Heart right ventricle (tissue), 16 donors: ENCODE measurements around the gene SORL1. TPM values are rescaled to one million over a fixed set of nuclear protein-coding genes. Genes with fewer than 3 reads are reported as not detected.

ENCODE experiments used
- ATAC-seq, 8 donors: fragments of 200-7000 bp; cut with Tn5 transposase; one replicate each; pipeline ENCODE4 v1.9.1; 2020; ENCODE audit warnings: mild to moderate bottlenecking in 8 of 8, moderate library complexity in 8 of 8, moderate number of reproducible peaks in 1 of 8
- DNase-seq, 2 donors: peaks; one replicate each; pipeline ENCODE4 v3.0.0-alpha.2; 2020
- H3K27ac ChIP-seq, 10 donors: fragments of 200-600 bp; sonication (generic) in 2 of 10; one replicate each; pipeline versions ENCODE4 v1.5.0 to v1.8.0; 2020 to 2022; ENCODE audit warnings: mild to moderate bottlenecking in 3 of 10
- H3K27me3 ChIP-seq, 7 donors: fragments of 200-600 bp; one replicate each; pipeline ENCODE4 v1.8.0; 2021 to 2022; ENCODE audit warnings: mild to moderate bottlenecking in 2 of 7
- H3K36me3 ChIP-seq, 9 donors: fragments of 200-600 bp; sonication (generic) in 1 of 9; one replicate each; pipeline versions ENCODE4 v1.5.0 to v1.8.0; 2020 to 2022; ENCODE audit warnings: mild to moderate bottlenecking in 2 of 9
- H3K4me1 ChIP-seq, 9 donors: fragments of 200-600 bp; sonication (generic) in 1 of 9; one replicate each; pipeline versions ENCODE4 v1.5.0 to v1.8.0; 2020 to 2022; ENCODE audit warnings: mild to moderate bottlenecking in 4 of 9
- H3K4me3 ChIP-seq, 10 donors: fragments of 200-600 bp; sonication (generic) in 2 of 10; one replicate each; pipeline versions ENCODE4 v1.5.0 to v1.8.0; 2020 to 2022; ENCODE audit warnings: mild to moderate bottlenecking in 7 of 10, moderate library complexity in 2 of 10
- H3K9me3 ChIP-seq, 11 donors: fragments of 200-600 bp in 10 of 11; sonication (generic) in 2 of 11; one replicate each; pipeline versions ENCODE4 v1.5.0 to v1.8.0; 2013 to 2022; ENCODE audit warnings: mild to moderate bottlenecking in 2 of 11, control low read depth in 1 of 11, moderate library complexity in 1 of 11
- WGBS, 2 donors: extraction: QIAGEN DNeasy Blood & Tissue Kit; methylation state at CpG; one replicate each; pipeline ENCODE4 v1.1.7; 2013; ENCODE audit warnings: inconsistent platforms in 1 of 2; 5-methylcytosine and 5-hydroxymethylcytosine counted together
- intact Hi-C, 10 donors: fragments of 100-400 bp; cut with DNase I; formaldehyde crosslinking; loops; one replicate each; pipeline versions ENCODE4 v1.11.1 to v1.14.2; 2022
- polyA plus RNA-seq, 2 donors: library from polyadenylated mRNA; stranded (reverse); fragments of 200-250 nt; gene quantifications; one replicate each; pipeline ENCODE4 v1.2.3, GENCODE V29; 2013
- total RNA-seq, 10 donors: library from RNA; stranded (reverse); fragmentation: NEBNext Ultra II Directional in 3 of 10; extraction: Animal tissue kit (Norgen Biotek cat#: 25700) in 3 of 10; gene quantifications; one replicate each; pipeline versions ENCODE4 v1.2.1 to v1.2.4, GENCODE V29; 2021 to 2023
- TF ChIP-seq, protein P1 (sequence below), 9 donors: fragments of 200-600 bp; sonication (generic) in 2 of 9; IDR thresholded peaks; one replicate each; pipeline versions ENCODE4 v1.5.0 to v1.8.0; 2021 to 2022; ENCODE audit warnings: antibody characterized with exemption in 9 of 9, mild to moderate bottlenecking in 5 of 9, moderate library complexity in 1 of 9
- donor health status: Arrhythmogenic right ventricular cardiomyopathy.
- donor health status: ischemic (EF 13 %, LVEDD 7.1; RV severe dilation, severe dysfunction).
- donor health status: healthy with polysubstance abuse.
- donor health status: DM: no; HTN: yes; CAD: no.
- donor health status: DM: no; HTN: no; CAD: no.
- donor health status: ischemic (EF 25% LVEDD 6.9; RV normal size, moderate dysfunction).
- donor health status: ischemic (EF 25% LVEDD 5.7; RV mildly dilated, moderate dysfunction).
- donor health status: healthy.
- donor health status: DM: yes; HTN: yes; CAD: no.
- donor health status: Ischemic cardiomyopathy.
- donor health status: ischemic (EF 35%, LVEDD 5.7; RV mildly dilated, moderate dysfunction).
- donor health status: nonischemic (EF 11% LVEDD 7.7; RV severe dilation, severe dysfunction).
- donor health status: DM: yes; HTN: yes; CAD: no.
- donor health status: PGD.
- donor health status: ischemic (EF 29% LVEDD 5.4; RV normal size, mild dysfunction).
- donor health status: nonischemic (EF 23%, LVEDD 6.1; RV moderate dilation, normal function).

The SORL1 gene
- total and polyA plus RNA-seq, 12 donors, result 0.26 to 15.1 (median 8.7) TPM

DNA sequence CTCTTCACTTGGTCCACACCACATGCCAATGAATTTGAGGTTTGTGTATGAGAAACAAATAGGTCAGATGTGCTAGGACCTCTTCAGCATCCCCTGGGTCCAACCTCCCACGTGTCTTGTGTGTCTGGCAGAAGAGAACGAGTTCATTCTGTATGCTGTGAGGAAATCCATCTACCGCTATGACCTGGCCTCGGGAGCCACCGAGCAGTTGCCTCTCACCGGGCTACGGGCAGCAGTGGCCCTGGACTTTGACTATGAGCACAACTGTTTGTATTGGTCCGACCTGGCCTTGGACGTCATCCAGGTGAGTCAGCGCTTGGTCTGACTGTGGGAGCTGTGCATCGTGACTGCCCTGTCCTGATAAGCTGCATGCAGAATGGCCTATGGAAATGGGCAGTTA is 101.7 kb downstream of the SORL1 start:
- peaks cover 0 to 79% (median 0%) of the 10 kb centered on the region in 9 donors for H3K36me3 ChIP-seq
- 72 to 81% methylated on average over 11 of the region's 11 CpGs for WGBS, 2 donors
- no peak overlapping the region for H3K4me3 ChIP-seq
- TF ChIP-seq, protein P1, sequence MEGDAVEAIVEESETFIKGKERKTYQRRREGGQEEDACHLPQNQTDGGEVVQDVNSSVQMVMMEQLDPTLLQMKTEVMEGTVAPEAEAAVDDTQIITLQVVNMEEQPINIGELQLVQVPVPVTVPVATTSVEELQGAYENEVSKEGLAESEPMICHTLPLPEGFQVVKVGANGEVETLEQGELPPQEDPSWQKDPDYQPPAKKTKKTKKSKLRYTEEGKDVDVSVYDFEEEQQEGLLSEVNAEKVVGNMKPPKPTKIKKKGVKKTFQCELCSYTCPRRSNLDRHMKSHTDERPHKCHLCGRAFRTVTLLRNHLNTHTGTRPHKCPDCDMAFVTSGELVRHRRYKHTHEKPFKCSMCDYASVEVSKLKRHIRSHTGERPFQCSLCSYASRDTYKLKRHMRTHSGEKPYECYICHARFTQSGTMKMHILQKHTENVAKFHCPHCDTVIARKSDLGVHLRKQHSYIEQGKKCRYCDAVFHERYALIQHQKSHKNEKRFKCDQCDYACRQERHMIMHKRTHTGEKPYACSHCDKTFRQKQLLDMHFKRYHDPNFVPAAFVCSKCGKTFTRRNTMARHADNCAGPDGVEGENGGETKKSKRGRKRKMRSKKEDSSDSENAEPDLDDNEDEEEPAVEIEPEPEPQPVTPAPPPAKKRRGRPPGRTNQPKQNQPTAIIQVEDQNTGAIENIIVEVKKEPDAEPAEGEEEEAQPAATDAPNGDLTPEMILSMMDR (IDR thresholded peaks at IDR 0.05), result no peak
- peak in 1 of 8 donors; percentile 10 for ATAC-seq
- H3K27me3 ChIP-seq, result no peaks in the 10 kb centered on the region
- H3K9me3 ChIP-seq, result no peaks in the 10 kb centered on the region
- H3K4me1 ChIP-seq, result no peaks in the 10 kb centered on the region
- intact Hi-C loops, result loop anchor here in 1 of 10 donors (2.0 kb wide), 1 partner anchor 13 kb away; no protein-coding TSS in a partner anchor
- no peak overlapping the region for H3K27ac ChIP-seq
- no peak for DNase-seq

- WGBS, 2 donors, result 92 to 93% methylated on average over 2 of the region's 2 CpGs
- intact Hi-C loops, result no loop called here
- peaks cover 0 to 86% (median 0%) of the 10 kb centered on the region in 9 donors for H3K36me3 ChIP-seq
- TF ChIP-seq, protein P1 (IDR thresholded peaks at IDR 0.05), result no peak
- H3K4me1 ChIP-seq, result no peaks in the 10 kb centered on the region
- H3K27ac ChIP-seq, result no peak overlapping the region
- H3K4me3 ChIP-seq, result no peak overlapping the region
- no peaks in the 10 kb centered on the region for H3K9me3 ChIP-seq
- no peak for ATAC-seq
- no peak for DNase-seq
- no peaks in the 10 kb centered on the region for H3K27me3 ChIP-seq
Observed at GRCh38 chr11:121554552-121554951, 102.4 kb downstream of the SORL1 start.

DNA sequence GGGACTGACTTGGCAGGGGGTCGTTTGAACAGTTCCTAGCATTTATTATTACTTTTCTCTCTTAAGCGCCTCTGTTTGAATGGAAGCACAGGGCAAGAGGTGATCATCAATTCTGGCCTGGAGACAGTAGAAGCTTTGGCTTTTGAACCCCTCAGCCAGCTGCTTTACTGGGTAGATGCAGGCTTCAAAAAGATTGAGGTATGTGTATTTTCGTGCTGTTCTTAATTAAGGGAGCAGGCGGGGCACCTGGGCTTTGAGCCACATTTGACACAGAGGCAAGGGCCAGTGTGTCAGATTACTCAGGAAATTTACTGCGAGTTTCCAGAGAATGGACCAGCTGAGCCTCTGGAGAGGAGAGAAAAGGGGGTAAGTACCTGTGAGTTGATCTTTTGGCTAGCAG is 103.0 kb downstream of the SORL1 start:
- WGBS, 2 donors, result 51 to 64% methylated on average over 5 of the region's 5 CpGs
- peaks cover 0 to 89% (median 0%) of the 10 kb centered on the region in 9 donors for H3K36me3 ChIP-seq

DNA sequence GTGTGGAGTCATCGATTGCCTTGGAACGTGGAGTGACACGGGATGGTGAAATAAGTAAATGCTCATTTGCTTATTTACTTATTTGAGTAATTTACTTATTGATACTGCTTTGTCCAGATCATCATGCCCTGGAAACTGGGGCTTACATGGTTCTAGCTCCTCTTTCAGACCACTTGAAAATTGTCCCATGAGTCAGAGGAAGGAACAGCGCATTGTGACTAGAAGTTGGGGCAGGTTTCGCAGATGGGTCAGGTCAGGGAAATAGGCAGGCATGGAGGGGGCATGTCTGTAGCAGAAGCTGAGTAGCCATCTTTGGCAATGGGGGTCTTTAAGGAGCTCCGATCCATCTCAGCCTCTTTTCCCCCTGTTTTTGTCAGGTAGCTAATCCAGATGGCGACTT is 104.8 kb downstream of the SORL1 start:
- TF ChIP-seq, protein P1 (IDR thresholded peaks at IDR 0.05), result no peak
- no peak overlapping the region for H3K4me3 ChIP-seq
- H3K4me1 ChIP-seq, result no peaks in the 10 kb centered on the region
- intact Hi-C loops, result no loop called here
- no peaks in the 10 kb centered on the region for H3K9me3 ChIP-seq
- no peak overlapping the region for H3K27ac ChIP-seq
- DNase-seq (no peak), ATAC-seq (no peak)
- H3K36me3 ChIP-seq, result peaks cover 0 to 85% (median 0%) of the 10 kb centered on the region in 9 donors
- no peaks in the 10 kb centered on the region for H3K27me3 ChIP-seq
- 93 to 97% methylated on average over 7 of the region's 7 CpGs for WGBS, 2 donors

More for the DNA sequence above, 103.0 kb downstream of the SORL1 start:
- H3K9me3 ChIP-seq, result no peaks in the 10 kb centered on the region
- intact Hi-C loops, result no loop called here
- H3K27me3 ChIP-seq, result no peaks in the 10 kb centered on the region
- H3K4me1 ChIP-seq, result no peaks in the 10 kb centered on the region
- ATAC-seq, result no peak
- no peak overlapping the region for H3K4me3 ChIP-seq
- no peak for DNase-seq
- TF ChIP-seq, protein P1 (IDR thresholded peaks at IDR 0.05), result no peak
- no peak overlapping the region for H3K27ac ChIP-seq
